SW 1271 (cell line): ENCODE data around the gene RAB19.
"Not testable (repeated sequence)": the region's sequence is repeated elsewhere in the genome, so short reads cannot be mapped to it uniquely, and the experiment has no call there.

Experiments used
- DNase-seq, 2 experiments: peaks; one replicate each; lab custom pipeline; 2025; lab: John Stamatoyannopoulos, UW

Gene RAB19

DNA sequence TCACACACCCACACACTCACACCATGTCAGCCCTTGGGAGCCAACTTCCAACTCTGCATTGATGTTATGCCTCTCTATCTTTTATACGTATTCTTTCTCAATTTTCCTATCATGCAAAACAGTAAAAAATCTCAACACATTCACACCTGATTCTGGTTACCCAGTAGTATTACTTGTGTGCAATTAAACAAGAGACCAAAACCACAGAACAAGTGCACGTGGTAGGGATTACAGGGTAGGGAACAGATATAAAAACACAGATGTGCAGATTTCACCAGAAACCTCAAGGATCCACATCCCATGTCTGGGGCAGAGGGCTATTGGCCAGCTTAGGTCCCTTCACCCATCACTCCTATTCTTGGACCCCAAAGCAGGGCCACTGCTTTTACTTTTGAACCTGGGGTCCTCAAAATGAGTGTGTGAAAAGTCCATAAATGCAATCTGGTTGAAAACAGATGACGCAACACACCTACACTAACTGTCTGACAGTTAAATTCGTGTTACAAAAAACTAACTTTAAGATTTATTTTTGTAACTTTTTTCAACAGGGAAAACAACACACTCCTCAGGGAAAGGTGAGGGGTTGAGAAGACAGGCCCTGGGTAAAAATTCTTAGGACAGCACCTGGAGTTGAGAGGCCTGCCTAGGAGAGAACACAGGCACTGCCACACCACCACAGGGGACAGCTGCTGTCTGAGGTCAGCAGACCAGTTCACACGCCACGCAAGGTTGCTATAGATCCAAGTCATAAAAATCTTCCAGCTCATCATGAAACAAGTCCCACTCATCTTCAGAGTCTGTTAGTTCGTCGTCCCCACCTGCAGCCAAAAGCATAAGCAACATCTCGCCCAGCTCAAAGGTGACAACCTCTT lies 50.2 kb downstream of the RAB19 start:
- DNase-seq, result not testable (repeated sequence)

- DNase-seq, result no peak
Observed at GRCh38 chr7:140454657-140455015, 50.8 kb downstream of the RAB19 start.

DNA sequence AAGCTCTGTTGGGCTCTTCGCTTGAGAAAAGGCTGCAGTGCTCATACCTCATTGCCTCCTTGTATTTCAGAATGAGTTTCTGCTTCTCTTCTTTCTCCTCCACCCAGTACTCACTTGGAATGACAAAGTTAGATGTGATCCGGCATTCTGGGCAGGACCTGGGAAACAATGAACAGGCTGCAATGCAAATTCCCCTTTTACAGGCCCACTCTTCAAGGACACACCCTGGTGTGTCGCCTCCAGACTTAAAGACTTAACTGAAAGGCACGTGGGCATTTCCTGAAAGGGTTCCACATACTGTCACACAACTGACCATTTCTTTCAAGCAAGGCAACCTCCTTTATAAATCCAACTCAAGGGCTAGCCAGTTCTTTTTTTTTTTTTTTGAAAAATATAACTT lies 51.9 kb downstream of the RAB19 start:
- no peak for DNase-seq

DNA sequence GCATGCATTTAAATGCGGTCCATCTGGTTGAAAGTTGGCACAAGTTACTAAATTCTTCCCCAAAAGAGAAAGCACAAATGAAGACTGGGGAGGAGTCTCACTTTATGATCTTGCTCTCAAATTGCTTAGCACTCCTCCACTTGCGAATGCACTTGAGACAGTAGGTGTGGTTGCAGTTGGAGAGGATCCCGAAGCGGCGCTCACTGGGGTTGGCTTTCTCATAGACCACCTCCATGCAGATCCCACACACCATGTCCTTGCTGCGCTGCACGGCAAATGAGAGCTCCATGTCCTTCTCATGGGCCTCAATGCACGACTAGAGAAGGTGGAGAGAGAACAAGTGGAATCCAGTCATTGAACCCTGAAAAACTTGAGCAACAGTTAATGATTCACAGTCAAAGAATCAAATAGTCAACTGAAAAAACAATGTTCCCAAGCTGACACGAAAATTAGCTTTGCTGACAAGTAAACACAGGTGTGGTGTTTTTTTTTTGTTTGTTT lies 52.7 kb downstream of the RAB19 start:
- DNase-seq, result no peak

DNA sequence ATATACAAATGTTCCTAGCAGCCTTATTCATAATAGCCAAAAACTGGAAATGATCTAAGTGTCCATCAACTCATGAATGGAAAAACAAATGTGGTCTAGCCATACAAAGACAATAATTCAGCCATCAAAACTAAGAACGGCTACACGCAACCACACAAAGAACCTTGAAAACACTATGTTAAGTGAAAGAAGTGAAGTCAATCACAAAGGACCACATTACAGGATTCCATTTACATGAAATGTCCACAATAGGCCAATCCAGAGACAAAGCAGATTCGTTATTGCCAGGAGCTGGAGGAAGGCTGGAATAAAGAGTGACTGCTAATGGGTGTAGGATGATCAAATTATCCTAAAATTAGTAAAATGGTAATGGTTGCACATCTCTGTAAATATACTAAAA lies 54.3 kb downstream of the RAB19 start:
- no peak for DNase-seq

DNA sequence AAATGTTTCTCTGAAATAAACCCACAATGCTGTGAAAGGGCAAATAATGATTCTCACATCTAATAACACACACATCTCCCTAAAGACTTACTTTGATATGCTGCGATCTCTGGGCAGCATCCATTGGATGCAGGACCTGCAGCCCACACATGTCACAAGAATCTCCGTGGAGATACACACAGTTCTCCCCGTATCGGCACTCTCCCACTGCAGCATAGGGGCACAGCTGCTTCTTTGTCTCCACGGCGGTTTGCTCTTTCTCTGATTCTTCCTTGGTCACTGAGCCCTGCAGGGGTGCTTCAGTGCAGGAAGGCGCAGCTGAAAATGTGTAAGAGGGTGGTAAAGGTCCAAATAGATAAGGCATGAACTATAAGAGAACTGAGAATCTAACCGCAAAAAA lies 55.1 kb downstream of the RAB19 start:
- DNase-seq, result no peak

DNA sequence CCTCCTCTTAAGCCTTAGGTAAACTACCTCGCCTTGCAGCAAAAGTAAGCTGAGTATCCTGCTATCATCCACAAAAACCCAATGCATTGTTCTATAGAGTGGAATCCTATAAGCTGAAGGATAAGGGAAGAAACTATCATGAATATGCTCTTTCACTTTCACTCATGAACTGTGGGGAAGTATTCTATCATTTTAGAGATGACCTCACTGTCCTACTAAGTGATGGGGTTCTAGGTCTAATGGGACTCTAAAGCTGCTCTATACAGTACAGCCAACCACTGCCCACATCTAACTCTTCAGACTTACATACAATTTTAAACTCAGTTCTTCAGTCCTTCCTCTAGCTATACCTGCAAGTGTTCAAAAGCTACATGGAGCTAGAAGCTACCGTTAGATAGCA lies 59.3 kb downstream of the RAB19 start:
- no peak for DNase-seq

- DNase-seq, result peak in 1 of 2 experiments; percentile 42
Observed at GRCh38 chr7:140475747-140476333, 72.0 kb downstream of the RAB19 start.

DNA sequence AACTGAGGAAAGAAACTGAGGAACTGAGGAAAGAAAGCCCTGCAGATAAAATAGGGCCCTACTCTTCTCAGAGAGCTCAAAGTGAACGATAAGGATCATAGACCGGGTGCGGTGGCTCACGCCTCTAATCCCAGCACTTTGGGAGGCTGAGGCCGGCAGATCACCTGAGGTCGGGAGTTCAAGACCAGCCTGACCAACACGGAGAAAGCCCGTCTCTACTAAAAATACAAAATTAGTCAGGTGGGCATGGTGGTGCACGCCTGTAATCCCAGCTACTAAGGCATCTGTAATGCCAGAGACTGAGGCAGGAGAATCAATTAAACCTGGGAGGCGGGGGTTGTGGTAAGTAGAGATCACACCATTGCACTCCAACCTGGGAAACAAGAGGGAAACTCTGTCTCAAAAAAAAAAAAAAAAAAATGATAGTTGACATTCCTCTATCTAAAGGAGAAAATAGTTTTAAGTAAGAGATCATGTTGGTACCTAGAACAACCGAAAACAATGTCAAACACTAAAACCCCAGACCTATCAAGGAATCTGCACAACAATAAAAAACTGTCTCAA lies 72.9 kb downstream of the RAB19 start:
- DNase-seq, result no peak
